Panc1 (cell line): ENCODE data around the gene TRIM41. TPM values are rescaled to one million over a fixed set of nuclear protein-coding genes. Genes with fewer than 3 reads are reported as not detected.

Experiments
- ATAC-seq: fragments of 200-7000 bp; cut with Tn5 transposase; 2 replicates; pipeline ENCODE4 v1.9.1; 2020; ENCODE audit warnings: mild to moderate bottlenecking, moderate library complexity
- BruUV-seq: library from RNA; stranded (reverse); fragments of 400-500 nt; replicated peaks from 2 replicates; lab custom pipeline; 2021; lab: Mats Ljungman, UMichigan
- CTCF ChIA-PET: fragments of 300-600 bp; sonication (Branson Sonifier 250); formaldehyde crosslinking; loops from one replicate; lab custom pipeline; 2022; ENCODE audit warnings: antibody characterized with exemption; lab: Charles Lee
- POLR2A ChIA-PET: fragments of 300-600 bp; sonication (Branson Sonifier 250); formaldehyde crosslinking; loops from one replicate; lab custom pipeline; 2022; ENCODE audit warnings: antibody characterized with exemption; lab: Charles Lee
- DNase-seq: peaks from one replicate; pipeline ENCODE4 v3.0.0-alpha.2; 2010; ENCODE audit warnings: low read depth, low spot score
- H3K27ac ChIP-seq: 2 replicates; pipeline ENCODE4 v1.5.1; 2011; ENCODE audit warnings: mild to moderate bottlenecking, low read length, inconsistent platforms
- H3K27me3 ChIP-seq: fragments of 200-500 bp; sonication (Bioruptor generic); 2 replicates; pipeline ENCODE4 v1.6.0; 2014; ENCODE audit warnings: low read length, inconsistent platforms; ENCODE audit not compliant: control insufficient read depth, insufficient read depth
- H3K36me3 ChIP-seq: fragments of 200-500 bp; sonication (Bioruptor generic); 2 replicates; pipeline ENCODE4 v1.5.1; 2014; ENCODE audit warnings: inconsistent platforms, mild to moderate bottlenecking, low read length, moderate library complexity; ENCODE audit not compliant: control insufficient read depth, insufficient read depth
- H3K4me1 ChIP-seq: 2 replicates; pipeline ENCODE4 v1.5.1; 2011; ENCODE audit warnings: inconsistent platforms, mild to moderate bottlenecking, low read length, moderate library complexity; ENCODE audit not compliant: control insufficient read depth, insufficient read depth
- H3K4me3 ChIP-seq, 2 experiments: 2 replicates each; pipeline ENCODE4 v1.5.1; 2011 to 2012; ENCODE audit warnings: low read depth in 2 of 2, low read length in 2 of 2, mild to moderate bottlenecking in 2 of 2, inconsistent platforms in 1 of 2, moderate library complexity in 1 of 2
- H3K9me3 ChIP-seq: fragments of 200-500 bp; sonication (Bioruptor generic); 2 replicates; pipeline ENCODE4 v1.5.1; 2014; ENCODE audit warnings: low read depth, mild to moderate bottlenecking, inconsistent platforms, low read length, moderate library complexity; ENCODE audit not compliant: control insufficient read depth, insufficient read depth
- CTCF ChIP-seq: fragments of 450-650 bp; IDR thresholded peaks from 2 replicates; pipeline ENCODE4 v1.5.1; 2017; ENCODE audit warnings: mild to moderate bottlenecking
- POLR2AphosphoS5 ChIP-seq: IDR thresholded peaks from 2 replicates; pipeline ENCODE4 v1.6.1; 2012; ENCODE audit warnings: mild to moderate bottlenecking, low read depth, low read length, moderate library complexity
- SIN3A ChIP-seq: IDR thresholded peaks from 2 replicates; pipeline ENCODE4 v1.6.1; 2012; ENCODE audit warnings: low read depth, mild to moderate bottlenecking, low read length, moderate library complexity, borderline replicate concordance; ENCODE audit not compliant: insufficient read depth
- TCF7L2 ChIP-seq: IDR thresholded peaks from 2 replicates; pipeline ENCODE4 v1.6.1; 2011; ENCODE audit warnings: mild to moderate bottlenecking, low read depth, low read length, inconsistent platforms
- in situ Hi-C: cut with HindIII; loops from 2 replicates; pipeline ENCODE4 v1.10.0; 2016; ENCODE audit warnings: low sequenced_read_pairs, low pct_unique_long_range_greater_than_20kb
- intact Hi-C: fragments of 100-400 bp; cut with micrococcal nuclease; formaldehyde crosslinking; loops from one replicate; pipeline ENCODE4 v1.10.0; 2022; ENCODE audit not compliant: unreplicated experiment
- total RNA-seq: library from RNA; stranded (reverse); gene quantifications from one replicate; pipeline ENCODE4 v1.2.1, GENCODE V29; 2021; ENCODE audit not compliant: unreplicated experiment
- TF ChIP-seq, protein P1 (sequence below), 2 experiments: IDR thresholded peaks; 2 replicates each; pipeline ENCODE4 v1.6.1; 2011 to 2012; ENCODE audit warnings: low read depth in 2 of 2, control low read depth in 1 of 2, low read length in 1 of 2, mild to moderate bottlenecking in 1 of 2, moderate library complexity in 1 of 2; ENCODE audit not compliant: insufficient read depth in 1 of 2

TRIM41 gene
- total RNA-seq, 1 experiment from 2014 or later, result 58.3 TPM

GRCh38 chr5:181203777-181204112 is 19.3 kb upstream of the TRIM41 start:
- ATAC-seq (peak; percentile 4), DNase-seq (no peak)
- in situ Hi-C loops (no loop called here), intact Hi-C loops (no loop called here)
- Histone ChIP-seq H3K9me3 (no peaks in the 10 kb centered on the region), H3K4me3 (peak overlapping the region; percentile 52 to 78), H3K36me3 (no peaks in the 10 kb centered on the region), H3K27ac (peak overlapping the region; percentile 72), H3K4me1 (peaks cover 17% of the 10 kb centered on the region), H3K27me3 (no peaks in the 10 kb centered on the region)
- ChIA-PET POLR2A (no interaction called here), CTCF (no interaction called here)
- no TSS peak for BruUV-seq
- no peak for TF ChIP-seq TCF7L2
- TF ChIP-seq, protein P1, sequence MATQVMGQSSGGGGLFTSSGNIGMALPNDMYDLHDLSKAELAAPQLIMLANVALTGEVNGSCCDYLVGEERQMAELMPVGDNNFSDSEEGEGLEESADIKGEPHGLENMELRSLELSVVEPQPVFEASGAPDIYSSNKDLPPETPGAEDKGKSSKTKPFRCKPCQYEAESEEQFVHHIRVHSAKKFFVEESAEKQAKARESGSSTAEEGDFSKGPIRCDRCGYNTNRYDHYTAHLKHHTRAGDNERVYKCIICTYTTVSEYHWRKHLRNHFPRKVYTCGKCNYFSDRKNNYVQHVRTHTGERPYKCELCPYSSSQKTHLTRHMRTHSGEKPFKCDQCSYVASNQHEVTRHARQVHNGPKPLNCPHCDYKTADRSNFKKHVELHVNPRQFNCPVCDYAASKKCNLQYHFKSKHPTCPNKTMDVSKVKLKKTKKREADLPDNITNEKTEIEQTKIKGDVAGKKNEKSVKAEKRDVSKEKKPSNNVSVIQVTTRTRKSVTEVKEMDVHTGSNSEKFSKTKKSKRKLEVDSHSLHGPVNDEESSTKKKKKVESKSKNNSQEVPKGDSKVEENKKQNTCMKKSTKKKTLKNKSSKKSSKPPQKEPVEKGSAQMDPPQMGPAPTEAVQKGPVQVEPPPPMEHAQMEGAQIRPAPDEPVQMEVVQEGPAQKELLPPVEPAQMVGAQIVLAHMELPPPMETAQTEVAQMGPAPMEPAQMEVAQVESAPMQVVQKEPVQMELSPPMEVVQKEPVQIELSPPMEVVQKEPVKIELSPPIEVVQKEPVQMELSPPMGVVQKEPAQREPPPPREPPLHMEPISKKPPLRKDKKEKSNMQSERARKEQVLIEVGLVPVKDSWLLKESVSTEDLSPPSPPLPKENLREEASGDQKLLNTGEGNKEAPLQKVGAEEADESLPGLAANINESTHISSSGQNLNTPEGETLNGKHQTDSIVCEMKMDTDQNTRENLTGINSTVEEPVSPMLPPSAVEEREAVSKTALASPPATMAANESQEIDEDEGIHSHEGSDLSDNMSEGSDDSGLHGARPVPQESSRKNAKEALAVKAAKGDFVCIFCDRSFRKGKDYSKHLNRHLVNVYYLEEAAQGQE (IDR thresholded peaks at IDR 0.05; ENCODE audit: insufficient read depth in 1 of 2, low read depth in 2 of 2, low read length in 1 of 2), result no peak
- no peak for TF ChIP-seq POLR2AphosphoS5
- no peak for TF ChIP-seq SIN3A

DNA sequence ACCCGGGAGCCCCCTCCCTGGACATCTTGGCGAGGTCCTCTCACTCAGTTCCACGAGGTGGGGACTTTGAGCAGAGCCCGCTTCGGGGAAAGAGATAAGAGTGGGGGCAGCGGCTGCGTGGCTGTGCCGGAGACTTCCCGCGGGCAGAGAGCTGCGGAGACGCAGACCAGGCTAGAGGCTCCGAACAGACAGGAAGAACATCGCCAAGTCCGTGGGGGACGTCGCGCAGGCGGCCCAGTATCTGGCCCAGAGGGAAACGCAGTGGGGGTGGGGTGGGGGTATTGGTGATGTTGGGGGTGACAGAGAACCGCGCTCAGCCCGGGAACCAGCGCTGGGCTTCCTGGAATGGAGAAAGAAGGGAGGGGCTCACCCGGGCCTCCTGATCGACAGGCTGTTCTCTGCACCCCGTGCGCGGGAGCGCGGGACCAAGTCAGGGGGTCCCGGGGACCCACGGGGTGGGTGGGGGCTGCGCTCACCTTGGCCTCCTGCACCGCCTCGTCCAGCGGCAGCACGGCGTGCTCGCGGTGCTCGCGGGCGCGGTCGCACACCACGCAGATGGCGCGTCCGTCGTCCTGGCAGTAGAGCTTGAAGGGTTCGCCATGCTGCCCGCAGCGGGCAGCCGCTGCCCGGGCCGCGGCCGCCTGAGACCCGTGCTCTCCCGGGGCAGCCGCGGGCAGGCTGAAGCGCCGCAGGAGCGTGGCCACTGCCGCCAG is 18.8 kb upstream of the TRIM41 start:
- DNase-seq, result no peak
- in situ Hi-C loops, result no loop called here
- POLR2A ChIA-PET, result interaction anchor here (1.0 kb wide), 1 partner anchor 19 kb away, joined by 5 read pairs; no protein-coding TSS in a partner anchor
- BruUV-seq, result no TSS peak
- no peaks in the 10 kb centered on the region for H3K36me3 ChIP-seq
- intact Hi-C loops, result no loop called here
- H3K27ac ChIP-seq, result peak overlapping the region; percentile 72
- peak; percentile 24 for ATAC-seq
- peaks cover 17% of the 10 kb centered on the region for H3K4me1 ChIP-seq
- no peaks in the 10 kb centered on the region for H3K27me3 ChIP-seq
- peak overlapping the region; percentile 52 to 78 for H3K4me3 ChIP-seq
- H3K9me3 ChIP-seq, result no peaks in the 10 kb centered on the region
- CTCF ChIA-PET, result no interaction called here
- no peak for TF ChIP-seq TCF7L2
- TF ChIP-seq POLR2AphosphoS5, result no peak
- TF ChIP-seq, protein P1 (IDR thresholded peaks at IDR 0.05; ENCODE audit: insufficient read depth in 1 of 2, low read depth in 2 of 2, low read length in 1 of 2), result no peak
- TF ChIP-seq SIN3A, result no peak
- no peak for TF ChIP-seq CTCF
